Hippocampal formation (tissue), 2 donors: ENCODE data around the gene TFEB.
A peak's percentile ranks its signal among the peaks of the same experiment; 100 is the strongest.

ENCODE experiments used
- DNase-seq, 2 donors: peaks; one replicate each; lab custom pipeline; 2025; lab: John Stamatoyannopoulos, UW

The TFEB gene

GRCh38 chr6:41690541-41691330 is 44.7 kb downstream of the TFEB start:
- no peak for DNase-seq

GRCh38 chr6:41689171-41690008 is 46.0 kb downstream of the TFEB start:
- no peak for DNase-seq

- no peak for DNase-seq
These were observed 47.0 kb downstream of the TFEB start for GRCh38 chr6:41688256-41688965.

- DNase-seq: no peak
These were observed 47.8 kb downstream of the TFEB start for GRCh38 chr6:41687501-41688175.

- DNase-seq: no peak
These were observed 49.6 kb downstream of the TFEB start for GRCh38 chr6:41685641-41686380.

DNA sequence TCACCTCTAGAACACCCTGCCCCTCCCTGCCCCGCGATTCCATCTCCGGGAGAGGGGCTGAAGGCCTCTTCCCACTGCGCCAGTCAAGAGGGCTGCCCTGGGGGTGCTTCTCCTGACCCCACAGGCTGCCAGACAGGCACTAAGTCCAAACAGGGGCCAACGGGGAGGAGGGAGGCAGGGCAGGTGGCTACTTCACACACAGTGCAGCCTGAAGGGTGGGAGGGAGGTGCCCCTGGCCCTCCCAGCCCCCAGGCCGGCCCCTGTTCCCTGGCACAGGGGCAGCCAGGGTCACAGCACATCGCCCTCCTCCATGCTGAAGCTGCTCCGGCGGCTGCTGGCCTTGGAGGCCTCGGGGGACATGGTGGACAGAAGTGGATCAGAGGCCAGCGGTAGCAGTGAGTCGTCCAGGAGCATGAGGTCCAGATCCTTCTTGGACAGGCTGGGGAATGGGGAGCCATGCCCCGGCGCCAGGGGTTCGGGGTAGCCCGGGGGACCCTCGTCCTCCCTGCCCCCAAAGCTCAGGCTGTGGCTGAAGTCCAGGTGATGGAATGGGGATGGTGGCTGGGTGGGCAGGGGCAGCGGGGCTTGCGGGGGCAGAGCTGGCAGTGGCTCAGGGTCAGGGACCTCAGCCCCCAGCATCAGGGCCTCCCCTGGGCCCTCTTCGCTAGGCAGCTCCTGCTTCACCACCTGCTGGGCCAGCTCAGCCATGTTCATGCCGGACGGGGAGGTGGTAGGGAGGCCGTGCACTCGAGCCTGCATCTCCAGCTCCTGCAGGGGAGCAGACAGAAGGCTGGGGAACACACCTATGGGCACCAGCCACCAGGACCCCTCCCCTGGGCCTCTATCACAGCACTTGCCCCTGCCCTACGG is 50.9 kb downstream of the TFEB start:
- DNase-seq: no peak

- DNase-seq: peak; percentile 60 to 82
These were observed 51.7 kb downstream of the TFEB start for GRCh38 chr6:41683523-41684310.

GRCh38 chr6:41683273-41683522 is 52.2 kb downstream of the TFEB start:
- peak in 1 of 2 donors; percentile 82 for DNase-seq

DNA sequence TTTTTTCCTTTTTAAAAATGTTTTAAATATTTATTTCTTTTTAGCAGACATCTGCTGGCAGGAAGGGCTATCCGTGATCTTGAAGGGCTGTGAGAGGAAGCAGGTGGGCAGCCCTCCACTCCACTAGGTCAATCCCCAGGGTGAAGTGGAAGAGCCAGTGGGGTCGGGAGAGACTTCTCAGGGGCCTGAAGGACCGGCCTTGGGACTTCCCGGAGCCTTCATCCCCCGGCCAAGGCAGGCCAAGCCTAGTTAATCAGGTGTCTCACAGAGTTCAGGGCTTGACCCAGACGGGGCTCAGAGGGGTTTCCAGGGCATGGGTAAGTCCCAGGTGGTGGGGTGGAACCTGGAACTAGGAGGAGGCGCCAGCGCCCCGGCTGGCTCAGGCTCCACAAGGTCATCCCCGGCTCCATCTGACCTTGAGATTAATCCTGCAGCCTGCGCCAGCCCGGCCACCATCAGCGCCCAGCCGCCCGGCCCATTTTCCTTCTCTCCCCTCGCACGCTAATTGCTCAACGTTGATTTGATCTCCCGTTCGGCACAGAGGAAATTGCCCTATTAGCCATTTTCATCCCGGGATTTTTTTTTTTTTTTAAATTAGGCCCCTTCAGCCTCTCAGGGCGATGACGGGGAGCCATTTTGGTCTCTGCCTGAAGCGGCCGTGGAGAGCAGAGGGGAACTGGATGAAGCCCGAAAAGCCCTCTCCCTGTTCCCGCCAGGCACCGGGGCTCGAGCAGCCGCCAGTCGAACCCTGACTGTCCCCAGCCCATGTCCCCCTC is 52.7 kb downstream of the TFEB start:
- DNase-seq: no peak

DNA sequence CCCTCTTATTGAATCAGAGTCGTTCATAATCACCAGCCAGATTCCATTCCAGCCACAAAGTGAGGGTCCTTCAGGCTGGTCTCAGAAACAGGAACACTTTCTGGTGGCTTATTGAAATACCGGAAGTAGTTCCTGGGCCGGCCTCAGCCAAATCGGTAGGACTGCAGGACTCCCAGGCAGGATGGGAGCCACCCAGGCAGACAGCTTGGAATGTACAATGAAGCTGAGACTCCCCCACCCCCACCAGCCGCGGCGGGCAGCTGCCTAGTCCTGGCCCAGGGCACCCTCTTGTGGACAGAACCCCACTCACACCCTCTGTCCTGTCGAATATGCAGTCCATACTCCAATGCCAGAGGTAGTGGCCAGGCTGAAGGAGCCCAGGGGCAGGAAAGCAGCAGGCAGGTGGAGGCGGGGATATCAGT is 53.3 kb downstream of the TFEB start:
- DNase-seq: peak; percentile 81 to 86

- no peak for DNase-seq
These were observed 55.0 kb downstream of the TFEB start for GRCh38 chr6:41680182-41680965.

DNA sequence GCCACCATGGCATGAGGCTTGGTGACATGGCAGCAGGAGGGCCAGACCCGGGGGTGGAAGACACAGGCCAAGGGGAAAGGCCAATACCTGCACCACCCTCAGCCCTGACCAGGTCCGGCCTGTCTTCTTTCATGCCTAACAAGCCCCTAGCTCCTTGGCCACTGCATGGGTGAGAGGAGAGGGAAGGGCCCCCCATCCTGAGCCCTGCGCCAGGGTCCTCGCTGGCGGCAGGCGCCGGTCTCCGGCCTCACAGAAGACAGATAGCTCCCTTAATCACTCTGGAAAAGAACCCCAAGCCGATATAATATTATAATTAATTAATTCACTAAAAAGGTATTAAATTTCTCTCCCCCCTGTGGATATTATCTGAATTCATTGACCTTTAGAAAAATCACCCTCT is 55.7 kb downstream of the TFEB start:
- no peak for DNase-seq

DNA sequence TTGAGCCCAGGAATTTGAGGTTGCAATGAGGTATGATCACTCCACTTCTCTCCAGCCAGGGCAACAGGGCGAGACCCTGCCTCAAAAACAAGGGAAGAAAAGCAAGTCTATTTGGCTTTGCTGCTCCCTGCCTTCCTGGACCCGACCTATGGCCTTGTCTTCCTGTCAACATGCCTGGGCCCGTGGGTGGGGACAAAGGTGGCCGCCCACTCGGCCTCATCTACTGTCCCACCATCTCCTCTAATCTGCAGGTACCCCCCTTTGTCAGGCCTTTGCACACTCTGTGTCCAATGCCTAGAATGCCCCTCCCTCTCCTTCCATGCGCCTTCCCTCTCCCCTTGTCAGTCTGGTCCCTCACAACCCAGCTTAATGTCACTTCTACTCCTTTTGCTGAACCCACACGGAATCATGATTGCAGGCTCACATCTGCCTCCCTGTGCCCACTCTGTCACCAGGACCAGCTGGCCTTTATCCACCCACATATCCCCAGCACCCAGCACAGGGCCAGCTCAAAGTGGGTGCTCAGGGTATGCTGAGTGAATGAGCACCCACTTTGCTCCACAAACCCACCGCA is 56.8 kb downstream of the TFEB start:
- no peak for DNase-seq

DNA sequence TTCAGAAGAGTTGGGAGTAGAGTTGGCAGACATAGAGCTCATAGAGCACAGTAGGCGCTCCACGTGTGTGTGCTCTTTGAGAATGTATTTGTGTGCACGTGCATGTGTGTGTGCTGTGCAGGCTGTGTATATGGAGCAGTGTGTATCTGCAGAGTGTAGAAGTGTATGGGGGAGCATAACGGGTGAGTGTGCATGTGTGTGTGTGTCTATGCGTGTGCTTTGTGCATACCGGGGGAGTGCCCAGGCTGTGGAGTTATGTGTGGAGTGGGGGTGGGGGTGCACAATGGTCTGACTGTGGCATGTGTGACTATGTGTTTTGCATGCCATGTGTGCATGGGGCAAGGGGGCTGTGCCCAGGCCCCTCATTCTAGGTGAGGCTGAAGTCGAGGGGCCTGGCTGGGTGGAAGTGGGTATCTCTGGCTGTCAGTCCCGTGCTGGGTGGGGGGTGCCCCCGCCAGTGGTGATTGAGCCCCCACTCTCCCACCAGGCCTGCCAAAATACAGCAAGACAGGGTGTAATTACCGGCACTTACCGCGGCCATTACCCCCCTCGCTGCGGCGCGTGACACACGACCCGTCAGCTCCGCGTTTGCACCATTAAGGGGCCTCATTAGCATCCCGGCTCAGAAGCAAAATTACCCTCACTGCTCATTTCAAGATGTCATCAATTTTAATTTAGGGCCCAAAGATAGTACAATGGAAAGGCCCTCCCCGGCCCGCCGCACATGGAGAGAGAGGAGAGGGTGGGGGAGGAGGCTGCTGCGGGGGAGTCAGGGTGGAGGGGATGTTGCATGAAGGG is 58.1 kb downstream of the TFEB start:
- DNase-seq: no peak

- DNase-seq: no peak
These were observed 59.0 kb downstream of the TFEB start for GRCh38 chr6:41676431-41676830.

DNA sequence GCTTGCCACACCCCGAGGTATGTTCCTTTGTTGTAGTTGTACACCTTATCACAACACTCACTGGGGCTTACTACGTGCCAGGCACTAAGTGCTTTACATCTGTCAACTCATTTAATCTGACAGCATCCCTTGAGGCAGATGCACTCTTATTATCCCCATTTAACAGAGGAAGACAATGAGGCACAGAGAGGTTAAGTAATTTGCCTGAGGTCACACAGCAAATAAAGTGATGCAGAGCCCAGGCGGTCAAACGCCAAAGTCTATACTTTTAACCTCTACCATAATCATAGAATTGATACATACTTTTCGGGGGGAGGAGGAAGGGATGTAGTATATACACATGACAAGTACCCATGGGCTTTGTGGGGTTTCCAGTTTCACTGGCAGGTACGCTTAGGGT is 59.4 kb downstream of the TFEB start:
- DNase-seq: no peak
